ENCODE results near the gene DICER1.

Gene DICER1

DNA sequence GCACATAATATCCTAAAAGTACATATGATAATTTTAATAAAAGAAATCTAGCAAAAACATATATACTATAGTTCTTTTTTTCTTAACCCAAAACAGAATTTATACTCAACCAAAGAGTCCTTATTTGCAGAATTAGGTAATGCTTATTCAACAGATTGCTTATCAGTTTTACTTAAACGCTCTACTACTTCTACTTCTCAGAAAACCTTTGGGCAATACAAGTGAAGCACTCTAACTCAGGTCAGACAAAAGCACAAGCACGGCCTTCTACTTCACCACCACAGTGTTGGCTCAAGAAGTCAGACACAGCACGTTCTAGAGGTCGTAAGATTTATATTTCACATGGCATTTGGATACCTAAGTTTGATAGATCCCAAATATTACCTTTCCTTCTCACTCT is 29.2 kb downstream of the DICER1 start:
- TF ChIP-seq SNAI2 (CRISPR knock-in tag; IDR thresholded peaks at IDR 0.05) = no peak
- no peak for TF ChIP-seq ISL1 (CRISPR knock-in tag; IDR thresholded peaks at IDR 0.05)
- TF ChIP-seq ZFP3 (CRISPR knock-in tag; IDR thresholded peaks at IDR 0.05) = no peak
- TF ChIP-seq ARNTL (CRISPR knock-in tag; IDR thresholded peaks at IDR 0.05; ENCODE audit: borderline replicate concordance, low read depth) = no peak
- no peak for TF ChIP-seq ZFP30 (CRISPR knock-in tag; IDR thresholded peaks at IDR 0.05)
- no peak for TF ChIP-seq GLIS3 (CRISPR knock-in tag; IDR thresholded peaks at IDR 0.05)
- TF ChIP-seq, protein P1, sequence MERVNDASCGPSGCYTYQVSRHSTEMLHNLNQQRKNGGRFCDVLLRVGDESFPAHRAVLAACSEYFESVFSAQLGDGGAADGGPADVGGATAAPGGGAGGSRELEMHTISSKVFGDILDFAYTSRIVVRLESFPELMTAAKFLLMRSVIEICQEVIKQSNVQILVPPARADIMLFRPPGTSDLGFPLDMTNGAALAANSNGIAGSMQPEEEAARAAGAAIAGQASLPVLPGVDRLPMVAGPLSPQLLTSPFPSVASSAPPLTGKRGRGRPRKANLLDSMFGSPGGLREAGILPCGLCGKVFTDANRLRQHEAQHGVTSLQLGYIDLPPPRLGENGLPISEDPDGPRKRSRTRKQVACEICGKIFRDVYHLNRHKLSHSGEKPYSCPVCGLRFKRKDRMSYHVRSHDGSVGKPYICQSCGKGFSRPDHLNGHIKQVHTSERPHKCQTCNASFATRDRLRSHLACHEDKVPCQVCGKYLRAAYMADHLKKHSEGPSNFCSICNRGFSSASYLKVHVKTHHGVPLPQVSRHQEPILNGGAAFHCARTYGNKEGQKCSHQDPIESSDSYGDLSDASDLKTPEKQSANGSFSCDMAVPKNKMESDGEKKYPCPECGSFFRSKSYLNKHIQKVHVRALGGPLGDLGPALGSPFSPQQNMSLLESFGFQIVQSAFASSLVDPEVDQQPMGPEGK (CRISPR knock-in tag; IDR thresholded peaks at IDR 0.05; ENCODE audit: borderline replicate concordance) = no peak
- TF ChIP-seq, protein P2, sequence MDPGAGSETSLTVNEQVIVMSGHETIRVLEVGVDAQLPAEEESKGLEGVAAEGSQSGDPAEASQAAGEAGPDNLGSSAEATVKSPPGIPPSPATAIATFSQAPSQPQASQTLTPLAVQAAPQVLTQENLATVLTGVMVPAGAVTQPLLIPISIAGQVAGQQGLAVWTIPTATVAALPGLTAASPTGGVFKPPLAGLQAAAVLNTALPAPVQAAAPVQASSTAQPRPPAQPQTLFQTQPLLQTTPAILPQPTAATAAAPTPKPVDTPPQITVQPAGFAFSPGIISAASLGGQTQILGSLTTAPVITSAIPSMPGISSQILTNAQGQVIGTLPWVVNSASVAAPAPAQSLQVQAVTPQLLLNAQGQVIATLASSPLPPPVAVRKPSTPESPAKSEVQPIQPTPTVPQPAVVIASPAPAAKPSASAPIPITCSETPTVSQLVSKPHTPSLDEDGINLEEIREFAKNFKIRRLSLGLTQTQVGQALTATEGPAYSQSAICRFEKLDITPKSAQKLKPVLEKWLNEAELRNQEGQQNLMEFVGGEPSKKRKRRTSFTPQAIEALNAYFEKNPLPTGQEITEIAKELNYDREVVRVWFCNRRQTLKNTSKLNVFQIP (CRISPR knock-in tag; IDR thresholded peaks at IDR 0.05; ENCODE audit: borderline replicate concordance, low read depth) = no peak
- TF ChIP-seq TOX (CRISPR knock-in tag; IDR thresholded peaks at IDR 0.05; ENCODE audit: borderline replicate concordance) = no peak
- no peak for TF ChIP-seq ZNF8 (CRISPR knock-in tag; IDR thresholded peaks at IDR 0.05)
- TF ChIP-seq CSDC2 (CRISPR knock-in tag; IDR thresholded peaks at IDR 0.05) = no peak
- TF ChIP-seq ESRRG (CRISPR knock-in tag; IDR thresholded peaks at IDR 0.05) = no peak
- no peak for TF ChIP-seq BACH2 (CRISPR knock-in tag; IDR thresholded peaks at IDR 0.05; ENCODE audit: borderline replicate concordance)
- no peak for TF ChIP-seq PPARA (CRISPR knock-in tag; IDR thresholded peaks at IDR 0.05; ENCODE audit: borderline replicate concordance)
- no peak for TF ChIP-seq ZNF70 (CRISPR knock-in tag; IDR thresholded peaks at IDR 0.05)
- TF ChIP-seq TCF4 (CRISPR knock-in tag; IDR thresholded peaks at IDR 0.05; ENCODE audit: borderline replicate concordance) = no peak

DNA sequence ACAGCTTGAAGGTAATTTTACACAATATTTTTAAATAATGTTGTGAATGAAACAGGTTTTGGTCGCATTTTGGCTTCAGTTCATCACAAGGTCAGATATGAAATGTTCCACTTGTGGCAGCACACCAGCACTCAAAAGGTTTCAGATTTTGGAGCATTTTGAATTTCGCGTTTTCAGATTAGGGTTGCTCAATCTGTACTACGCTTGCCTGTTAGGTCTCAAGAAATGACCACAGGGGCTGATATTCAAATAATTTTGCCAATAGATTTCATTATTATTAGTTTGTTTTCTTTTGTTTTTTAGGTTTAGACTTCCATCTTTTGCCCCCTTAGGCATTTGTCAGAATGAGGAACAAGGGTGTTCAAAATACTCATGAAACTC is 29.8 kb downstream of the DICER1 start:
- TF ChIP-seq TCF4 (CRISPR knock-in tag; IDR thresholded peaks at IDR 0.05; ENCODE audit: borderline replicate concordance) (no peak), ZFP30 (CRISPR knock-in tag; IDR thresholded peaks at IDR 0.05) (no peak), RARB (CRISPR knock-in tag; IDR thresholded peaks at IDR 0.05) (no peak), PPARA (CRISPR knock-in tag; IDR thresholded peaks at IDR 0.05; ENCODE audit: borderline replicate concordance) (no peak), ZC3H10 (CRISPR knock-in tag; IDR thresholded peaks at IDR 0.05) (no peak), ESRRG (CRISPR knock-in tag; IDR thresholded peaks at IDR 0.05) (no peak), CSDC2 (CRISPR knock-in tag; IDR thresholded peaks at IDR 0.05) (no peak), BACH2 (CRISPR knock-in tag; IDR thresholded peaks at IDR 0.05; ENCODE audit: borderline replicate concordance) (no peak), ZNF70 (CRISPR knock-in tag; IDR thresholded peaks at IDR 0.05) (no peak), ZNF8 (CRISPR knock-in tag; IDR thresholded peaks at IDR 0.05) (no peak), SNAI2 (CRISPR knock-in tag; IDR thresholded peaks at IDR 0.05) (no peak), ZNF565 (CRISPR knock-in tag; conservative IDR thresholded peaks at IDR 0.05; ENCODE audit: low read depth) (no peak), ARNTL (CRISPR knock-in tag; IDR thresholded peaks at IDR 0.05; ENCODE audit: borderline replicate concordance, low read depth) (no peak), GLIS3 (CRISPR knock-in tag; IDR thresholded peaks at IDR 0.05) (no peak), TOX (CRISPR knock-in tag; IDR thresholded peaks at IDR 0.05; ENCODE audit: borderline replicate concordance) (no peak), ZFP3 (CRISPR knock-in tag; IDR thresholded peaks at IDR 0.05) (no peak)
- TF ChIP-seq, protein P3, sequence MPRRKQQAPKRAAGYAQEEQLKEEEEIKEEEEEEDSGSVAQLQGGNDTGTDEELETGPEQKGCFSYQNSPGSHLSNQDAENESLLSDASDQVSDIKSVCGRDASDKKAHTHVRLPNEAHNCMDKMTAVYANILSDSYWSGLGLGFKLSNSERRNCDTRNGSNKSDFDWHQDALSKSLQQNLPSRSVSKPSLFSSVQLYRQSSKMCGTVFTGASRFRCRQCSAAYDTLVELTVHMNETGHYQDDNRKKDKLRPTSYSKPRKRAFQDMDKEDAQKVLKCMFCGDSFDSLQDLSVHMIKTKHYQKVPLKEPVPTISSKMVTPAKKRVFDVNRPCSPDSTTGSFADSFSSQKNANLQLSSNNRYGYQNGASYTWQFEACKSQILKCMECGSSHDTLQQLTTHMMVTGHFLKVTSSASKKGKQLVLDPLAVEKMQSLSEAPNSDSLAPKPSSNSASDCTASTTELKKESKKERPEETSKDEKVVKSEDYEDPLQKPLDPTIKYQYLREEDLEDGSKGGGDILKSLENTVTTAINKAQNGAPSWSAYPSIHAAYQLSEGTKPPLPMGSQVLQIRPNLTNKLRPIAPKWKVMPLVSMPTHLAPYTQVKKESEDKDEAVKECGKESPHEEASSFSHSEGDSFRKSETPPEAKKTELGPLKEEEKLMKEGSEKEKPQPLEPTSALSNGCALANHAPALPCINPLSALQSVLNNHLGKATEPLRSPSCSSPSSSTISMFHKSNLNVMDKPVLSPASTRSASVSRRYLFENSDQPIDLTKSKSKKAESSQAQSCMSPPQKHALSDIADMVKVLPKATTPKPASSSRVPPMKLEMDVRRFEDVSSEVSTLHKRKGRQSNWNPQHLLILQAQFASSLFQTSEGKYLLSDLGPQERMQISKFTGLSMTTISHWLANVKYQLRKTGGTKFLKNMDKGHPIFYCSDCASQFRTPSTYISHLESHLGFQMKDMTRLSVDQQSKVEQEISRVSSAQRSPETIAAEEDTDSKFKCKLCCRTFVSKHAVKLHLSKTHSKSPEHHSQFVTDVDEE (CRISPR knock-in tag; IDR thresholded peaks at IDR 0.05) = no peak
- TF ChIP-seq, protein P1 (CRISPR knock-in tag; IDR thresholded peaks at IDR 0.05; ENCODE audit: borderline replicate concordance) = no peak
- TF ChIP-seq, protein P4, sequence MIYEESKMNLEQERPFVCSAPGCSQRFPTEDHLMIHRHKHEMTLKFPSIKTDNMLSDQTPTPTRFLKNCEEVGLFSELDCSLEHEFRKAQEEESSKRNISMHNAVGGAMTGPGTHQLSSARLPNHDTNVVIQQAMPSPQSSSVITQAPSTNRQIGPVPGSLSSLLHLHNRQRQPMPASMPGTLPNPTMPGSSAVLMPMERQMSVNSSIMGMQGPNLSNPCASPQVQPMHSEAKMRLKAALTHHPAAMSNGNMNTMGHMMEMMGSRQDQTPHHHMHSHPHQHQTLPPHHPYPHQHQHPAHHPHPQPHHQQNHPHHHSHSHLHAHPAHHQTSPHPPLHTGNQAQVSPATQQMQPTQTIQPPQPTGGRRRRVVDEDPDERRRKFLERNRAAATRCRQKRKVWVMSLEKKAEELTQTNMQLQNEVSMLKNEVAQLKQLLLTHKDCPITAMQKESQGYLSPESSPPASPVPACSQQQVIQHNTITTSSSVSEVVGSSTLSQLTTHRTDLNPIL (CRISPR knock-in tag; IDR thresholded peaks at IDR 0.05; ENCODE audit: low read depth) = no peak
- TF ChIP-seq, protein P5, sequence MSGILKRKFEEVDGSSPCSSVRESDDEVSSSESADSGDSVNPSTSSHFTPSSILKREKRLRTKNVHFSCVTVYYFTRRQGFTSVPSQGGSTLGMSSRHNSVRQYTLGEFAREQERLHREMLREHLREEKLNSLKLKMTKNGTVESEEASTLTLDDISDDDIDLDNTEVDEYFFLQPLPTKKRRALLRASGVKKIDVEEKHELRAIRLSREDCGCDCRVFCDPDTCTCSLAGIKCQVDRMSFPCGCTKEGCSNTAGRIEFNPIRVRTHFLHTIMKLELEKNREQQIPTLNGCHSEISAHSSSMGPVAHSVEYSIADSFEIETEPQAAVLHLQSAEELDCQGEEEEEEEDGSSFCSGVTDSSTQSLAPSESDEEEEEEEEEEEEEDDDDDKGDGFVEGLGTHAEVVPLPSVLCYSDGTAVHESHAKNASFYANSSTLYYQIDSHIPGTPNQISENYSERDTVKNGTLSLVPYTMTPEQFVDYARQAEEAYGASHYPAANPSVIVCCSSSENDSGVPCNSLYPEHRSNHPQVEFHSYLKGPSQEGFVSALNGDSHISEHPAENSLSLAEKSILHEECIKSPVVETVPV (CRISPR knock-in tag; IDR thresholded peaks at IDR 0.05) = no peak
- no peak for ATAC-seq

More for the DNA sequence above, 29.2 kb downstream of the DICER1 start:
- no peak for ATAC-seq

All from SK-N-SH treated with all-trans-retinoic acid at 6 μM for 48 hours (cell line).